ENCODE measurements around the gene C16orf95.
"Not testable (repeated sequence)": the region's sequence is repeated elsewhere in the genome, so short reads cannot be mapped to it uniquely, and the experiment has no call there.

Gene C16orf95

DNA sequence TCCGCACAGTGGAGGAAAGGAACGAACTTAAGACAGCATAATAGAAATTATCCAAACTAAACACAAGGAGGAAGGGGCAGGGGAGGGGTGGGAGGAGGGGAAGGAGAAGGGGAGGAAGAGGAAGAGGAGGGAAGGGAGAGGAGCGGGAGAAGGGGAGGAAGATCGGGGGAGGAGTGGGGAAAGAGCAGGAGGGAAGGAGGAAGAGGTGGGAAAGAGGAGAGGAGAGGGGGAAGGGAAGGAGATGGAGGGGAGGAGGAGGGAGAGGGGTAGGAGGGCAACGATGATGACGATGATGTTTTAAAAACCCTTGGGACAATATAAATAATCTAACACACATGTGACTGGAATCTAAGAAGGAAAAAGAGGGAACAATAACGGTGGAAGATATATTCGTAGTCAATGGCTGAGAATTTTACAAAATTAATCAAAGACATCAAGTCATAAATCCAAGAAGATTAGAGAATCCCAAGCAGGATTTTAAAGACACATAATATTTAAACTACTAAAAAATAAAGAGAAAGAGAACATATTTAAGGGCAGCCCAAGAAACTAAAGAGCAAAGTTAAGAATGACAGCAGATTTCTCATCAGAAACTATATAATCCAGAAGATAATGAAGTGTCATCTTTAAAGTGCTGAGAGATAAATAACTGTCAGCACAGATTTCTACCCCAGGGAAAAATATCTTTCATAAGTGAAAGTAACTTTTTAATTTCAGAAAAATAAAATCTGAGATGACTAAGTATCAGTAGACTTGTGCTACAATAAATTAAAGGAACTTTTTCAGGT lies 30.2 kb downstream of the C16orf95 start:
- no peak for DNase-seq (ENCODE audit: low read depth)

DNA sequence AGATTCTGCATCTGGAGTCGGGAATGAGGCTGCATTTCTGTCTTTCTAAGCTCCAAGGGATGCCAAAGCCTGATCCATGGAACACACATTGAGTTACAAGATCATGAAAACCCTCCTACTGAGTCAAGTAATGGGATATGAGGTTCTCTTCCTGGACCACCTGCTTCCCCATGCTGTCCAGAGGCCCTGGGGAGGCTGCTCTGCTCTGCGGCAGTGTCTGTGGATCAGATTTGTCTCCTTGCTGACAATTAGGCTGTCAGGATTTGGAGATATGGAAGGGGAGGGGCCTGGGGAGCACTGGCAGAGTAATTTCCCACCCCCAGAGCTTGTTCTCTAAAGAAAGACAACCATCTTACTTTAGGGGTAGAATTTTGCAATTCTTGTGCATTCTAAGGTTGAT lies 33.0 kb downstream of the C16orf95 start:
- no peak for DNase-seq (ENCODE audit: low read depth)

DNA sequence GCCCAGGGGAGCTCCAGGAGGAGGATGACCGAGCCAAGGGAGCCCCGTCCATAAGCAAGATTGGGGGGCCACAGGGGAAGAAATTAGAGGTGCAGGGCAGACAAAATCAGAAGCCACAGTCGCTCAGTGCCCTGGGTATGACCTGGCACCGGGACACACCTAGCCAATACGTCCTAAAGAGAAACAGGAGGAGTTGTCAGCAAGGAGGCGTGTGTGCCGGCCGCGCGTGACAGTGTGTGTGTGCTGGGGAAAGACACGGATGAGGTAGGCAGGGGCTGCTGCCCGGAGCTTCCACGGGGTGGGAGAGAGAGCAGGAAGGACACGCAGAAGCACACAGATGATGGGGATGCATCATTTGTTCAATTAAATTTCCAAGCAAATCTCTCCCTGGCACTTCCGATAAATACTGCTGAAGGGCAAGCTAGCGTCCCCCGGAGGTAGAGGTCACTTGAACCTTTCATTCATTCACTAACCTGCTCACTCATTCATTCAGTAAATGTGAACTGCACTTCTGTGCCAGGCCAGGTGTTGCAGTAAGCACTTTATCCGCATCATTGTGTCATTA lies 38.0 kb downstream of the C16orf95 start:
- no peak for DNase-seq (ENCODE audit: low read depth)

DNA sequence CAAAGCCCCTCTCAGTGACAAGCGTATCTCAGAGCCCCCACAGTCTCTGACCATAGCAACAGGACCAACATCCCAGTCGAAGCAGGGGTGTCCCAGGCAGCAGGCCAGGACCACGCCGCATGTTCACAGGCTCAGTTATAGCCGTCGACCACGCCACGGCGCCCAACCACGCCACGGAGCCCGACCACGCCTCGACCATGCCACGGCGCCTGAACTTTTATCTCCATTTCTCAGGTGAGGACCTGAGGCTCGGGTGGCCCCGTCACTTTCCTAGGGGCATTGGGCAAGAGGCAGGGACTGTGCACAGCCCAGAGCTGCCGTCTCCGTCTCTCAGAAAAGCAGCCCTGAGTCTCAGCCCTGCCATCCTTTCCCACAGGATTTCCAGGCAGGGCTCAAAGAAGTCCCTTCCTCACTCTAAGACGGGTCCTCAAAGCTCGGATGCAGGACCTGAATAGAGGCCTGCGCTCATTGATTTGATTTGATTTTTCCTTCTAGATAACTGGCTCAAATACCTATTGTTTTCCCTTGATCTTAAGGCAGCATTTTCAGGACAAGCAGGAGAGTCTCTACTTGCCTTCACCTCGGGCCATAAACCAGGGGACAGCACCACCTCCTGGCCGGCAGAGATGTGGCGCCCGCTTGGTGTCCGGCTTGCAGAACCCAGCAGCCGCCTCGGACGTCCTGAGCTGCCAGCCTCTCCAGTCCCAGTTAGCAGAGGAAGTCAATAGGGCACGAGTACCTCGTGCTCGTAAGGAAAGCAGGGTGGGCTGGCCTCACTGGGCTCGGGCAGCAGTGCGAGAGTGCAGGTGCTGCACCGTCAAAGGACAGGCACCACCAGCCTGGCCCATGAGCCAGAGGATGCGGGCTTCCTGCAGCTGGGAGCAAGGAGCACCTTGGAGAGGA lies 38.8 kb downstream of the C16orf95 start:
- peak; percentile 61 for DNase-seq (ENCODE audit: low read depth)

DNA sequence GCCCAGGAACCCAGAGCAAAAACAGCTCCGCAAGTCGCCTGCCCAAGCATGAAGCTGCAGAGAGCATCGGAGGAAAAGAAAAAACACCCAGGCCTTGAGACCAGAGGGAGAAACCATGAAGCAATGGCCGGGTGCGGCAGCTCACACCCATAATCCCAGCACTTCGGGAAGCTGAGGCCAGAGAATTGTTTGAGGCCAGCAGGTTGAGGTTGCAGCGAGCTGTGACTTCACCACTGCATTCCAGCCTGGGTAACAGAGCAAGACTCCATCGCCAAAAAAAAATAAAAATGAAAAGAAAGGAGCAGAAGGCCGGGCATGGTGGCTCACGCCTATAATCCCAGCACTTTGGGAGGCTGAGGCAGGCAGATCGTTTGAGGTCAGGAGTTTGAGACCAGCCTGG lies 40.3 kb downstream of the C16orf95 start:
- DNase-seq (ENCODE audit: low read depth), result no peak

DNA sequence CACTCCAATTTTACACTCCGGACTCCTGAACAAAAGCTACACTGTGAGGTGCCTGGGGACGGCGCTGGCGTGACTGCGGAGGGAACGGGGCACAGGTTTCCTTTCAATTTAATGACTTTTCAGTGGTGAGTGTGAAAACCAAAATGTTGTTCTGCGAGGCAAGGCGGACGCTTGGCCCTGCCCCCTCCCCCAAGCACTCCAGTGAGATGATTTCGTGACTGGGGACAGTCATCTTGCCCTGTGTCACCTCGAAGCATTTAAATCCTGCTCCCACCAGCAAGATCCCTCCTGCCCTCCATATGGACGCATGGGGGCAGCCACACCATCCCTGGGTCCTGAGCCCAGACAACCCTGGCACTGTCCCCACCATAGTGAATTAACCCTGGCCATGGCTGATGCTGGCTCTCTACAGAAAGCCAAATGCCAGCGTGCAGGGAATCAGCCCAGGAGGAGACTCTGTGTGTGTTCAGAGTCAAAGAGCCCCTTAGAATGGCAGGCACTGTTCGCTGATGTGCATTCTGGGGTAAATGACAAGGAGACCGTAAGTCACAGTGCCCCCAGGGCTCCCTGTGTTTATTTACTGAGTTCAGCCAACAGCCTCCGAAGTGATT lies 41.0 kb downstream of the C16orf95 start:
- no peak for DNase-seq (ENCODE audit: low read depth)

DNA sequence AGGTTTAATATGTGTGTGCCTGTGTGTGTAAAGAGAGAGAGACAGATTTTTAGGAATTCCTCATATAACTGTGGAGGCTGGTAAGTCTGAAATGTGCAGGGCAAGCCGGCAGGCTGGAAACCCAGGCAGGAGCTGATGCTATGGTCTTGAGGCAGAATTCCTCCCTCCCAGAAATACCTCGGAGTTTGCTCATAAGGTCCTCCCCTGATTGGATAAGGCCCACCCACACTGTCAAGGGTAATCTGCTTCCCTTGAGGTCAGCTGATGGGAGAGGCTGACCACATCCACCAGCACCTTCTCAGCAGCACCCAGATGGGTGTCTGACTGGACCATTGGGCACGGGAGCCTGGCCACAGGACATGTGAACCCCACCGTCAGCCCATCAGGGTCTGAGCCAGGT lies 42.4 kb downstream of the C16orf95 start:
- no peak for DNase-seq (ENCODE audit: low read depth)

DNA sequence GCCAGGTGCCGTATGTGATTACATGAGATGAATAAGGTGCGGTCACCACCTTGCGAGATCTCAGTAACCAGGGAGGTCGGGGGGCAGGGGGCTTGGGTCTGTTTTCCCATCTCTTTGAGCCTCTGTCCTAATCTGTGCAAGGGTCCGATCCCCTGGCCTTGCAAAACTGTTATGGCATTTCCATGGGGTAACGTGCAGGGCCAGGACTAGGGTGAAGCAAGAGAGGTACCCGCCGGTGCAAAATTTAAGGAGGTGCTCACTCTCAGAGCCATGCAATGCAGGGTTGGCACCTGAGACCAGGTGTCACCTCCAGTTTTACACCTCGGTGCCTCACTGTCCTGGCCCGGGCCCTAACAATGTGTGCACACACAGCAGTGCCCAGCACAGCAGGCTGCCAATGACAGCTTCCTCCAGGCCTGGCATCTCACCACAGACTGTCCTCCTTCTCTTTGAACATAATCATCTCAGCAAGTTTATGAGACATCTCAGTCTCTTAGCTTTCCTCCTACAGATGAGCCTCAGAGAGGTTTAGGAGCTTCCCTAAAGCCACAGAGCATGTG lies 43.6 kb downstream of the C16orf95 start:
- no peak for DNase-seq (ENCODE audit: low read depth)

DNA sequence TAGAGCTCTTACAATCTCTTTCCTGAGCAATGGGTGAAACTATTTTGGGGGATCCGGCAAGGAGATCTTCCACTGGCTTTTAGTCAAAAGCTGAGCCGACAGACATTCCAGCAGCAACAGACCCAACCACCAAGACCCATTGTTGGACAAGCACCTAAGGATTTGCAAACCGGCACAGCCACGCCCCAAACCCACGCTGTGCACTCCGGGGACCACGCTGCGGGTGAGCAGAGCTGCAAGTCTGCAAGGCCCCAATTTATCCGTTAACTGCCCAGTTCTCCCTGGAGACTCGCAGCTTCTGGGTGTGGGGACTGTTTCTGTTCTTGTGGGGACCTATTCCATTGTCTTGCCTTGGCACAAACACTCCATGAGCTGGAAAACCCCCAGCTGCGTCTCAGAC lies 45.9 kb downstream of the C16orf95 start:
- no peak for DNase-seq (ENCODE audit: low read depth)

DNA sequence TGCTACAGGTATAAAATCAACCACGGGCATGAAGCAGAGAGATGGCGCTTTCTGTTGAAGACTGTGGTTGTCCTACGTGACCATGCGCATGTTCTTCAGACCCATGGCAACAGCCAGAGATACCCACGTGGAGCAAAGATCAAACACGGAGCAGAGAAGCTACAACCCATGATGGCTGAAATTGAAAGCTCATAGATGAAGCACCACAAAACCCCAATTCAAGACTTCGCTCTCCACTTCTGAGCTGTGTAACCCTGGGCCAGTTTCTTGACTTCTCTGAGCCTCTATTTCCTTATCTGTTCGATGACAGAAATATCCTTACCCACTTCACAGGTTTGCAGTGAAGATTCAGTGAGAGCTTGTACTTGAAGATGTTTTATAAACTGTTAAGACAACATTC lies 49.6 kb downstream of the C16orf95 start:
- DNase-seq (ENCODE audit: low read depth), result no peak

DNA sequence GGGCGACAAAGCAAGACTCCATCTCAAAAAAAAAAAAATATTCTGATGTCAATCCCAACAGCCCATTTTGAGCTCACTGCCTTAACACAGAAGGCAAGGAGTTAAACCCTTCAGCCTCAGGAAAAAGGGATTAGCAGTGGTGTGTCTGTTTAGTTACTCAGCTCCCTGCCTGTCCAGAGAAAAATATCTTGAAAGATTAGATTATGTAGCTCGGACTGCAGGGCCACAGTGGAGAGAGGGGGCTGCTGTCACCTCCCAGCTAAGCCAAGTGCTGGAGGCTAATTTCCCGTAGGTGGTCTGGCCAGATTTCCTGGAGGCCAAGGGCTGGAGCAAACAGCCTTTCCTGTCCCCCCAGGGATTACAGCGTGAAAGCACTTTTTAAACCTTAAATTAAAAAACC lies 50.3 kb downstream of the C16orf95 start:
- DNase-seq (ENCODE audit: low read depth), result no peak

DNA sequence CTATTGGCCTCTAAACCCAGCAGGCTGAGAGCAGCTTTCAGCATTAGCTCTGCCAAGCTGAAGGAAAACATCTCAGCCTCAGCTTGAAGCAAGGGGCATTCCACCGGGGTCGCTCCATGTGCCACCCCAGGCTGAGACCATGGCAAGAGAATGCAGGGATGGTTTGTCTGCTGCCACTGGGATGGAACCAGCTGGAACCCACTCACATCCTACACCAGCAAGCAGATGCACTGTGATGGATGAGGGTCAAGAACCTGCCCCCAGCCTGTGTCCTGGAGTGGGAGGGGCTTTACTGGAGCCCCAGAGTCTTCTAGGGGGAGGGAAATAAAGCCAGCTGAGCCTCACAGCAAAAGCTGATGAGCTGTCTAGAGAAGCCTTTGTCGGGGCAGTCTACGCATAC lies 51.9 kb downstream of the C16orf95 start:
- no peak for DNase-seq (ENCODE audit: low read depth)

DNA sequence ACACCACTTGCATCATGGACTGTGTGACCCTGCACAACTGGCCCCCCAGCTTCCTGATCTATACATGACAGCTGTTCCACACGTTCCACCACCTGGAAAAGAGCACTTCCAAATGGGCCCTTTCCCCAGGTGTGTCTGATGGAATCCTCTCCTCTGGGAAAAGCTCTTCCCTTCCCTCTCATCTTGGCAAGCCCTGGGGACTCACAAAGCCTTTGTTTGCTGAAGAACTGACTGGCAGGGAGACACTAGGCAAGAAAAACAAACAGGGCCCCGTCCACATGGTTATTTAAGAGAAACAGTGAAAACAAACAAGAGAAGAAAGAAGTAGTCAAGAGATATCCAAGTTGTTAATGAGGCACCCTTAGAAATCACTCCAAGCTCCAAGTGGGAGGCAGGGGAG lies 52.6 kb downstream of the C16orf95 start:
- no peak for DNase-seq (ENCODE audit: low read depth)

DNA sequence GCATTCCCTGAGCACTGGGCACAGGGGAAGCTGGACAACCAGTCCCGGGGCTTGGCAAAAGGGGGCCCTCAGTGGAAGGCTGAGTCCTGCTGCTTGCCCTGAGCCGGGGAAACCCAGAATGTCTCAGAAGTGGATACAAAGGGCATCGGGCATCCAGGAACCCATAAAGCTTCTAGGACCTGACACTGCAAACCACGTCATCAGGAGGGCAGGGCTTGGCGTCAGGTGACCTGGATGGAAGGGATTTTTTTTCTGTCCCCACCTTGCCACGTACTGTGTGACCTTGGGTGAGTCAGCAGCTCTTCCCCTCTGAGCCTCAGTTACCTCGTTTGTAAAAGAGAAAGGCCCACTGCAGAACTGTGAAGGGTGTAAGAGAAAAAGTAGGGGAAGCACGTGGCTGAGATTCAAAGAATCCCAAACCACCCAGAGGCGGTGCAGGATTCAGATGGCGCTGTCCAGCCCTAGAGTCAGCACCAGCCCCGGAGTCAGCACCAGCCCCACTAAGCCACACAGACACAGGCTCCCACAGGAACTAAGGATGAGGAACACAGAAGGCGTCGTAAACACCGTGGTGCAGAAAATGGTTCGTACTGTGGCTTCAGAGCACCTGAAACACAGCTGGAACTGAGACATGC lies 53.7 kb downstream of the C16orf95 start:
- no peak for DNase-seq (ENCODE audit: low read depth)

DNA sequence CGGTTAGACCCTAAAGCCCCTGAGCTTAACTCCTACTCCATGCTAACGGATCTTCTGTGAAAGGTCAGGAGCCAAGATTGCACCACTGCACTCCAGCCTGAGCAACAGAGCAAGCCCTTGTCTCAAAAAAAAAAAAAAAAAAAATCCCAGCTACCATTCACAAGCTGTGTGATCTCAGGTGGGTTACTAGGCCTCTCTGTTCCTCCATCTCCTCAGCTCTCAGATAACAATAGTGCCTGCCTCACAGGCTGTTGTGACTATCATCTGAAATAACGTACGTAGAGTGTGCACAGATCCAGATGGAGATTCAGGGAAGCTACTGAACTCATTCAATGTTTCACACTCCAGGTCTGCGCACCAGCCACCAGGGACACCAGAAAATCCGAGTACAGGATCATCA lies 57.8 kb downstream of the C16orf95 start:
- DNase-seq (ENCODE audit: low read depth), result no peak

DNA sequence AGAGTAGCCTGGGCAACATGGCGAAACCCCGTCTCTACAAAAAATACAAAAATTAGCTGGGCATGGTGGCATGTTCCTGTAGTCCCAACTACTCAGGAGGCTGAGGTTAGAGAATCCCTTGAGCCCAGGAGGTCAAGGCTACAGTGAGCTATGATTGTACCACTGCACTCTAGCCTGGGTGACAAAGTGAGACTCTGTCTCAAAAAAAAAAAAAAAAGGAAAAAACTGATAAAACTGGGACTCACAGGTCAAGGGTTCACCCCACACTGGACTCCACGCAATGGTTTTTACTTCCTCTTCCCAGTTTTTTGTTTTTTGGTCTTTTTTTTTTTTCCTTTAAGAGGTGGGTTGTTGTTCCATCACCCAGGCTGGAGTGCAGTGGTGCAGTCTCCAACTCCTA lies 58.5 kb downstream of the C16orf95 start:
- DNase-seq (ENCODE audit: low read depth), result not testable (repeated sequence)

DNA sequence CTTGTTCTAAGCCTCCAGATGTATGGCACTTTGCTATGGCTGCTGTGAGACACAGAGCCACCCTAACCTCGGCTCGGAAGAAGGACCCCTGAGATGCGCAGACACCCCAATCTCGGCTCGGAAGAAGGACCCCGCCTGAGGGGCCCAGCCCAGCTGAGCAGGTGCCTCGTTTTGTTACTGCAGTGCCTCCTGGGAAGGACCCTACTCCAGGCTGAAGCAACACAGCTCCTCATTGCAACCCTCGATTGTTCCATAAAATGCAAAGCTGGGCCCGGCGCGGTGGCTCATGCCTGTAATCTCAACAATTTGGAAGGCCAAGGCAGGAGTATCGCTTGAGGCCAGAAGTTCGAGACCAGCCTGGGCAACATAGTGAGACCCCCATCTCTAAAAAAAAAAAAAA lies 61.3 kb downstream of the C16orf95 start:
- no peak for DNase-seq (ENCODE audit: low read depth)

DNA sequence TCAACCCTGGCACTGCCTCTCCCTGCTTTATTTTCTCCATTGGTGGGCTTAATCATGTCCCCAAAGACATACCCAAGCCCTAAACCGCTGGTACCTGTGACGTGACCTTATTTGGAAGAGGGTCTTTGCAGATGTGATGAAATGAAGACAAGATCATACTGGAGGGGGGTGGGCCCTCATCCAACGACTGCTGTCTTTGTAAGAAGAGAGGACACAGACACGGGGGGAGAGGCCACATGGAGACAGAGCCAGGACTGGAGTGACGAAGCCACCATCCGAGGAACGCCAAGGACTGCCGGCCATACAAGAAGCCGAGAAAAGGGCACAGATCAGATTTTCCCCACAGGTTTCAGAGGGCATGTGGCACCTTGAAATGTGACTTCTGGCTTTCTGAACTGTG lies 62.5 kb downstream of the C16orf95 start:
- no peak for DNase-seq (ENCODE audit: low read depth)

DNA sequence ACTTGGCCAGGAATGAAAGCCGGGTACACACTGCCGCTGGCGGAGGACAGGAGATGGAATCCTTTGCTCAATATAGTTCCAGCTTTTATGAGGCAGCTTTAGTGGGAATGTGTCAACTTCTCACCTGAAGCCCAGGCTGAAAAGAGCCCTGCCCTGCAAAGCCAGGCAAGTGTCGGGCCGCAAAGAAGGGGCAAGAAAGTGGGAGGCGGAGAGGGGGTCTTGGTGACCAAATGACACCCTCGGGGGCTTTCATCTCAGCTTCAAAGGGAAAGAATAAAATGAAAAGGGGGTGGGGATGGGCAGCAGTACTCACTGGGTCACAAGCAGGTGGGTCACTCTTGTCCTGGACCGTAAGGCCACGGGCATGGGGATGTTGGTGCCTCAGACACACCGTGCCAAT lies 62.9 kb downstream of the C16orf95 start:
- no peak for DNase-seq (ENCODE audit: low read depth)

DNA sequence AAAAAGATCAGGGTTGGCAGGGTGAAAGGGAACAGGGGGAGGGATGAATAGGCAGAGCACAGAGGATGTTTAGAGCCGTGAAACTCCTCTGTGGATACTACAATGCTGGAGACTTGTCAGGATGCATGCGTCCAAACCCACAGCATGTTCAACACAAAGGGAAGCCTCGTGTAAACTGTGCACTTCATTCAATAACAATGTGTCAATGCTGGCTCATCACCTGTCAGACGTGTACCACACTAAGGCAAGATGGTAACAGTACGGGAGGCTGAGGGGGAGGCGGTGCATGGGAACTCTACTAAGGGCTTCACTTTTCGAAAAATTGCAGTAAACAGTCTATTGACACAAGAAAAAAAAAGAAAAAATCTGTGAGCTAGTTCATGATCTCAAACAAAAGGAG lies 63.7 kb downstream of the C16orf95 start:
- no peak for DNase-seq (ENCODE audit: low read depth)

All from stromal cell of bone marrow (primary cell).